ENCODE results near the gene CENPE.

CENPE gene

GRCh38 chr4:103118166-103118565 lies 80.0 kb downstream of the CENPE start:
- no peak for DNase-seq

- DNase-seq: no peak
Measured at GRCh38 chr4:103111598-103111997, 86.5 kb downstream of the CENPE start.

- DNase-seq: no peak
Measured at GRCh38 chr4:103108542-103108941, 89.6 kb downstream of the CENPE start.

GRCh38 chr4:103105558-103106356 lies 92.4 kb downstream of the CENPE start:
- DNase-seq: no peak

GRCh38 chr4:103104886-103105285 lies 93.3 kb downstream of the CENPE start:
- DNase-seq: no peak

GRCh38 chr4:103100691-103101090 lies 97.5 kb downstream of the CENPE start:
- no peak for DNase-seq

GRCh38 chr4:103099691-103100392 lies 98.3 kb downstream of the CENPE start, which contains the start of gene BDH2:
Gene BDH2, minus strand, starts transcription at chr4:103099834. Its CDS starts 3,580 bp downstream, at chr4:103096254.
- peak; percentile 74 to 81 for DNase-seq

GRCh38 chr4:103098756-103099440 lies 99.2 kb downstream of the CENPE start:
- DNase-seq: no peak

- DNase-seq: no peak
Measured at GRCh38 chr4:103098341-103098740, 99.8 kb downstream of the CENPE start.

GRCh38 chr4:103097112-103097511 lies 101.0 kb downstream of the CENPE start:
- DNase-seq: no peak

GRCh38 chr4:103095080-103095479 lies 103.1 kb downstream of the CENPE start:
- no peak for DNase-seq

GRCh38 chr4:103092245-103092644 lies 105.9 kb downstream of the CENPE start:
- no peak for DNase-seq

GRCh38 chr4:103091601-103092223 lies 106.4 kb downstream of the CENPE start:
- peak; percentile 49 to 60 for DNase-seq

GRCh38 chr4:103089481-103089880 lies 108.7 kb downstream of the CENPE start:
- no peak for DNase-seq

GRCh38 chr4:103086551-103086950 lies 111.6 kb downstream of the CENPE start:
- no peak for DNase-seq

GRCh38 chr4:103085555-103086196 lies 112.5 kb downstream of the CENPE start:
- DNase-seq: no peak

- DNase-seq: no peak
Measured at GRCh38 chr4:103079621-103080020, 118.5 kb downstream of the CENPE start.

- no peak for DNase-seq
Measured at GRCh38 chr4:103076747-103077347, 121.3 kb downstream of the CENPE start, which contains the start of gene SLC9B2. Gene SLC9B2, minus strand, starts transcription at chr4:103076761. Its CDS starts 9,211 bp downstream, at chr4:103067550.

- DNase-seq: peak; percentile 44 to 82
Measured at GRCh38 chr4:103075894-103076746, 122.0 kb downstream of the CENPE start.

- DNase-seq: no peak
Measured at GRCh38 chr4:103075435-103075893, 122.7 kb downstream of the CENPE start.

Measured in NCI-H526 (cell line).